Parathyroid adenoma (tissue), 2 donors: ENCODE data around the gene ZNF598.
"Not testable (repeated sequence)": the region's sequence is repeated elsewhere in the genome, so short reads cannot be mapped to it uniquely, and the experiment has no call there.

ENCODE experiments used
- H2AFZ ChIP-seq: fragments of 300-600 bp; sonication (generic); one replicate; pipeline ENCODE4 v1.7.0; 2017; ENCODE audit warnings: antibody characterized with exemption, mild to moderate bottlenecking
- H3K27ac ChIP-seq: fragments of 300-600 bp; sonication (generic); one replicate; pipeline ENCODE4 v1.7.0; 2017
- H3K27me3 ChIP-seq: fragments of 300-600 bp; sonication (generic); one replicate; pipeline ENCODE4 v1.7.0; 2017; ENCODE audit warnings: low read length; ENCODE audit not compliant: control insufficient read depth, insufficient read depth
- H3K36me3 ChIP-seq: fragments of 300-600 bp; sonication (generic); one replicate; pipeline ENCODE4 v1.7.0; 2017; ENCODE audit warnings: low read length; ENCODE audit not compliant: control insufficient read depth, insufficient read depth
- H3K4me1 ChIP-seq: fragments of 300-600 bp; sonication (generic); one replicate; pipeline ENCODE4 v1.7.0; 2017; ENCODE audit warnings: control low read depth
- H3K4me2 ChIP-seq: fragments of 300-600 bp; sonication (generic); one replicate; pipeline ENCODE4 v1.7.0; 2017; ENCODE audit warnings: low read length
- H3K4me3 ChIP-seq: fragments of 300-600 bp; sonication (generic); one replicate; pipeline ENCODE4 v1.7.0; 2017; ENCODE audit warnings: low read depth, low read length
- H3K79me2 ChIP-seq: fragments of 300-600 bp; sonication (generic); one replicate; pipeline ENCODE4 v1.7.0; 2017; ENCODE audit warnings: control low read depth
- H3K9ac ChIP-seq: fragments of 300-600 bp; sonication (generic); one replicate; pipeline ENCODE4 v1.7.0; 2017; ENCODE audit warnings: mild to moderate bottlenecking
- H3K9me3 ChIP-seq: fragments of 300-600 bp; sonication (generic); one replicate; pipeline ENCODE4 v1.7.0; 2017; ENCODE audit warnings: low read length; ENCODE audit not compliant: control insufficient read depth
- TF ChIP-seq, protein P1 (sequence below): fragments of 300-600 bp; sonication (generic); IDR thresholded peaks from one replicate; pipeline ENCODE4 v1.7.0; 2017; ENCODE audit warnings: antibody characterized with exemption, mild to moderate bottlenecking
- donor health status: primary hyperparathyroidism.

The ZNF598 gene

DNA sequence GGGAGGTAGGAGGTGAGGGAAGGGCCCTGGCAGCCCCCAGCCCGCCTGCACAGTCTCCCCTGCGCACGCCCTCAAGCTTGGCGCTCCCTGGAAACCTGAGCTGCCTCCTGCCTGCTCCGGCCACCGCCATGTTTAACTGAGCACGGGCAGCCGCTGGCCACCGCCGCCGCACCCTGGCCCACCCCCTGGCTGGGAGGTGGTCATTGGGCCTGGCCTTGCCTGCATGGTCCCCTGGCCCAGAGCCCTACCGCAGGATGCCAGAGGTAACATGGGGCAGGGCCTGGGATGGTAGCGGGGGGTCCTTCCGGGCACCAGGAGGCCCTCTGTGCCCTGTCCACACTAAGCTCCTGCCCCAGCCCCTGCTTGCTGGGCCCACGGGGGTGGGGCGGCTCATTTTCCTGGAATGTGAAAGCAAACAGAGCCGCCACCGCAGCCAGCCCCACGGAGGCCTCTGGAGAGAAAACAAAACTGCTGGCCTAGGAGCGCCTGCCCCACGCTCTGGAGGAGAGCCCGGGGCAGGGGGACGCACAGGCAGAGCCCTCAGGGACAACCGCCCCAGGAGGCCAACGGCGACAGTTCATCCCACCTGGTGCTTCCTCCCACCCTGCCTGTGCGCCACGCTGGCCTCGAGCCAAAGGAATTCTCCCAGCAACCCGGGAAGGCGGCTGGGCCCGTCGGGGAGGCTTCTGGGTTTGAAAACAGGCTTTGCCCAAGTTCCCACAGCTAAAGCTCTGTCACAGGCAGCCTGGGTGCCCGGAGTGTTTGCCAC lies 26.0 kb upstream of the ZNF598 start:
- Histone ChIP-seq H3K4me2 (no peak overlapping the region), H2AFZ (no peak overlapping the region), H3K9ac (no peak overlapping the region), H3K9me3 (no peaks in the 10 kb centered on the region), H3K27me3 (no peaks in the 10 kb centered on the region), H3K4me1 (no peaks in the 10 kb centered on the region), H3K27ac (peak overlapping the region; percentile 9), H3K79me2 (no peaks in the 10 kb centered on the region), H3K36me3 (no peaks in the 10 kb centered on the region), H3K4me3 (no peak overlapping the region)
- TF ChIP-seq, protein P1, sequence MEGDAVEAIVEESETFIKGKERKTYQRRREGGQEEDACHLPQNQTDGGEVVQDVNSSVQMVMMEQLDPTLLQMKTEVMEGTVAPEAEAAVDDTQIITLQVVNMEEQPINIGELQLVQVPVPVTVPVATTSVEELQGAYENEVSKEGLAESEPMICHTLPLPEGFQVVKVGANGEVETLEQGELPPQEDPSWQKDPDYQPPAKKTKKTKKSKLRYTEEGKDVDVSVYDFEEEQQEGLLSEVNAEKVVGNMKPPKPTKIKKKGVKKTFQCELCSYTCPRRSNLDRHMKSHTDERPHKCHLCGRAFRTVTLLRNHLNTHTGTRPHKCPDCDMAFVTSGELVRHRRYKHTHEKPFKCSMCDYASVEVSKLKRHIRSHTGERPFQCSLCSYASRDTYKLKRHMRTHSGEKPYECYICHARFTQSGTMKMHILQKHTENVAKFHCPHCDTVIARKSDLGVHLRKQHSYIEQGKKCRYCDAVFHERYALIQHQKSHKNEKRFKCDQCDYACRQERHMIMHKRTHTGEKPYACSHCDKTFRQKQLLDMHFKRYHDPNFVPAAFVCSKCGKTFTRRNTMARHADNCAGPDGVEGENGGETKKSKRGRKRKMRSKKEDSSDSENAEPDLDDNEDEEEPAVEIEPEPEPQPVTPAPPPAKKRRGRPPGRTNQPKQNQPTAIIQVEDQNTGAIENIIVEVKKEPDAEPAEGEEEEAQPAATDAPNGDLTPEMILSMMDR = no peak

DNA sequence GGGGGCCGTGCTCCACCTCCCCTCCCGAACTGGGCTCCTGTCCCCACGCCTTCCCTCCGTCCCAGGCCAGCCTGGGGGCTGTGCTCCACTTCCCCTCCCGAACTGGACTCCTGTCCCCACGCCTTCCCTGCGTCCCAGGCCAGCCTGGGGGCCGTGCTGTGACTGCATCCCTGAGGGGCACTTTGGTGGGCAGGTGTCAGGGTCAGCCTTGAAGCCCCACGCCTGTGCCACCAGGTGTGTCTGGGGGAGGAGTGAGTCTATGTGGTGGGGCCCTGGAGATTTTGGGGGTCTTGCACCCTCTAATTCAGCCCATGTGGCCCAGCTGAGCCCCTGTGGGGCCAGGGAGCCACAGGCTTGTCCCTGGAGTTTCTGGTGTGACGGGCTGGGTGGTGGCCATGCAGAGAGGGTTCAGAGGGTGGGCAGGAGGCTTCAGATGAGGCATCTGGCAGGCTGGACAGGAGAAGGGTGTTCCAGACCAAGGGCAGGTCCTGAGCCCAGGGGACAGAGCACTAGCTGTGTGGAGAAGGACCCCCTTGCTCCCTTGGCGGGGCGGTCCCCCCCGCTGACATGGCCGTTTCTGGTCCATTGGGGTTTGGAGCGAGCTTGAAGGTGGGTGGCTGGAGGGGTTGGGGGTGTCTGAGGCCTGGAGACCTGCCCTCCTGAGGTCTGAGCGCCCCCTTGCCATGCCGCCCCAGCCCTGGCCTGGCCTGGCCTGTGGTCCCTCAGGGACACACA lies 25.2 kb upstream of the ZNF598 start:
- H3K9ac ChIP-seq = no peak overlapping the region

DNA sequence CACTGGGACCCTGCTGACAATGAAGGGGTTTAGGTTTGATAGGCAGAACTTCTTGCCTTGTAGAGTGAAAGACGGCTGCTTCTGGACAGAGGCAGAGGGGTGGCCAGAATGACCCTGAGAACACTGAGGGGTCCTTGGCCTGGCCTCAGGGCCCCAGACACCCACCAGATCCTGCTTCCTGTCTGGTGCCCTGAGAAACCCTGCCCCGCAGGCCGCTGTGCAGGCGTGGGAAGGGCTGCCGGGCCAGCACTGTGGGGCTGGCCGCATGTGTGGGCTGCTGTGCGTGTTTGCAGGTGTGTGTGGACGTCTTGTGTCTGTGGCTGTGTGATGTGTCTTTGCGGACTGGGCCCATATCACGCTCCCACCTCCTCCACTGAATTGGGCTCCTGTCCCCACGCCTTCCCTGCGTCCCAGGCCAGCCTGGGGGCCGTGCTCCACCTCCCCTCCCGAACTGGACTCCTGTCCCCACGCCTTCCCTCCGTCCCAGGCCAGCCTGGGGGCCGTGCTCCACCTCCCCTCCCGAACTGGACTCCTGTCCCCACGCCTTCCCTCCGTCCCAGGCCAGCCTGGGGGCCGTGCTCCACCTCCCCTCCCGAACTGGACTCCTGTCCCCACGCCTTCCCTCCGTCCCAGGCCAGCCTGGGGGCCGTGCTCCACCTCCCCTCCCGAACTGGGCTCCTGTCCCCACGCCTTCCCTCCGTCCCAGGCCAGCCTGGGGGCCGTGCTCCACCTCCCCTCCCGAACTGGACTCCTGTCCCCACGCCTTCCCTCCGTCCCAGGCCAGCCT lies 24.5 kb upstream of the ZNF598 start:
- H3K79me2 ChIP-seq, H3K9me3 ChIP-seq, H2AFZ ChIP-seq, H3K9ac ChIP-seq, H3K36me3 ChIP-seq, H3K4me2 ChIP-seq, H3K27me3 ChIP-seq, H3K4me1 ChIP-seq: not testable (repeated sequence)
- peak overlapping the region; percentile 51 for H3K27ac ChIP-seq
- H3K4me3 ChIP-seq = peak overlapping the region; percentile 14

More for the DNA sequence above, 25.2 kb upstream of the ZNF598 start:
- Histone ChIP-seq H3K9me3 (no peaks in the 10 kb centered on the region), H3K27ac (no peak overlapping the region), H2AFZ (no peak overlapping the region), H3K36me3 (no peaks in the 10 kb centered on the region), H3K4me2 (no peak overlapping the region), H3K27me3 (no peaks in the 10 kb centered on the region), H3K79me2 (no peaks in the 10 kb centered on the region), H3K4me1 (no peaks in the 10 kb centered on the region), H3K4me3 (no peak overlapping the region)
- TF ChIP-seq, protein P1 = no peak

DNA sequence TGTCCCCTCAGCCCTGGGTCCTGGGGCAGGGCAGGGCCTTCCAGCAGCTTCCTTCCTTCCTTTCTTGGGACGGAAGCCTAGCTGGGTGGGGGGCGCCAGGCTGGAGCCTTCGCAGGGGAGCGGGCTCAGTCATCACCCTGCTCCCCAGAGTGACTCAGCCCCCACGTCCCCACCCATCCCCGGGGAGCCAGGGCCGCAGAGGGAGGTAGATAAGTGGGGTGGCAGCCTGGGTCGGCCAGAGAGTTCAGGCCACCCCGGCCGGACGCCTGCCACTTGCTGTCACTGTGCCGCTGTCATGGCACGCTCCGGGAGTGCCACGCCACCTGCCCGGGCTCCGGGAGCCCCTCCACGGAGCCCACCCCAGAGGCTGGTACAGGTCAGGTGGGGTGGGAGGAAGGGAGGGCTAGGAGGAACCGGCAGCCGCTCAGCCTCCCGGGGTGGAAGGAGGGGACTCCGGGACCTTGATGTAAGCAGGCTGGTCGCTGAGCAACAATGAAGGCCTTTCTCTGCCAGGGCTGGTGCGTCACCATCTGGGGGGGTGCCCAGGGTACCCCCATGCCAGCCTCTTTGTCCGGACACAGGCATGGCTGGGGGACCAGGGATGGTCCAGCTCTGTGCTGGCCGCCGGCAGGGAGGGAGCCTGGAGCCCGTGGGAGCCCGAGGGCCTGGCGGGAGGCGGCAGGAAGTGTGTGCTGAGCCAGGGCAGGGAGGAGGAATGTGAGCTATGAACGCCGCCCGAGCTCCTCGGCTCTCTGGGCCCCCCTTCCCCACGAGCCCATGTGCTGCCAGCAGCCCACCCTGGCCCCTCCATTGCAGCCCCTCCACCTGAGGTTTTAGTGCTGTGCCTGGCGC lies 23.7 kb upstream of the ZNF598 start:
- Histone ChIP-seq H3K4me3 (peak overlapping the region; percentile 14), H3K27ac (peak overlapping the region; percentile 51), H3K4me1 (no peaks in the 10 kb centered on the region)

More for the DNA sequence above, 23.7 kb upstream of the ZNF598 start:
- H3K27me3 ChIP-seq = no peaks in the 10 kb centered on the region
- no peaks in the 10 kb centered on the region for H3K79me2 ChIP-seq
- no peaks in the 10 kb centered on the region for H3K9me3 ChIP-seq
- no peak overlapping the region for H3K9ac ChIP-seq
- H2AFZ ChIP-seq = no peak overlapping the region
- TF ChIP-seq, protein P1 = no peak
- H3K36me3 ChIP-seq = no peaks in the 10 kb centered on the region
- H3K4me2 ChIP-seq = no peak overlapping the region
